ENCODE results near the gene RPL22.

Gene RPL22

GRCh38 chr1:6199298-6200187 is at the start of gene RPL22:
RPL22 (minus strand) TSS chr1:6199595; CDS start chr1:6199573, 22 bp downstream.
- peak; percentile 98 for DNase-seq

GRCh38 chr1:6248161-6248776 is 48.9 kb upstream of the RPL22 start:
- no peak for DNase-seq

- no peak for DNase-seq
Observed at GRCh38 chr1:6247651-6248050, 48.3 kb upstream of the RPL22 start.

- peak; percentile 78 to 79 for DNase-seq
Observed at GRCh38 chr1:6246497-6247467, 47.4 kb upstream of the RPL22 start.

- peak in 1 of 2 donors; percentile 46 for DNase-seq
Observed at GRCh38 chr1:6245869-6246496, 46.6 kb upstream of the RPL22 start.

- DNase-seq: peak; percentile 74 to 79
Observed at GRCh38 chr1:6245086-6245868, 45.9 kb upstream of the RPL22 start.

- DNase-seq: no peak
Observed at GRCh38 chr1:6244401-6245049, 45.1 kb upstream of the RPL22 start.

GRCh38 chr1:6243993-6244392 is 44.6 kb upstream of the RPL22 start, which contains the start of gene HES3:
HES3 (plus strand) TSS chr1:6244179; CDS start chr1:6244366, 187 bp downstream.
- no peak for DNase-seq

- no peak for DNase-seq
Observed at GRCh38 chr1:6243053-6243834, 43.8 kb upstream of the RPL22 start.

GRCh38 chr1:6241887-6242740 is 42.7 kb upstream of the RPL22 start:
- DNase-seq: no peak

- no peak for DNase-seq
Observed at GRCh38 chr1:6241107-6241886, 41.9 kb upstream of the RPL22 start.

GRCh38 chr1:6239950-6240768 is 40.8 kb upstream of the RPL22 start:
- DNase-seq: no peak

GRCh38 chr1:6239213-6239752 is 39.9 kb upstream of the RPL22 start:
- no peak for DNase-seq

- DNase-seq: no peak
Observed at GRCh38 chr1:6237093-6237492, 37.7 kb upstream of the RPL22 start.

- DNase-seq: peak in 1 of 2 donors; percentile 15
Observed at GRCh38 chr1:6235296-6235677, 35.9 kb upstream of the RPL22 start.

- no peak for DNase-seq
Observed at GRCh38 chr1:6234502-6235295, 35.3 kb upstream of the RPL22 start.

Data from CD4-positive, alpha-beta T cell treated with Interleukin-4 for 1 hour (primary cell).